ENCODE data around the gene COL24A1.

Gene COL24A1

GRCh38 chr1:86069757-86070145, 86.8 kb downstream of the COL24A1 start:
- no peak for DNase-seq

GRCh38 chr1:86068841-86069756, 87.5 kb downstream of the COL24A1 start:
- DNase-seq: no peak

GRCh38 chr1:86068271-86068721, 88.3 kb downstream of the COL24A1 start:
- DNase-seq: no peak

- DNase-seq: no peak
Observed at GRCh38 chr1:86067626-86068025, 88.9 kb downstream of the COL24A1 start.

GRCh38 chr1:86064899-86065298, 91.7 kb downstream of the COL24A1 start:
- no peak for DNase-seq

- DNase-seq: no peak
Observed at GRCh38 chr1:86063721-86064120, 92.9 kb downstream of the COL24A1 start.

- no peak for DNase-seq
Observed at GRCh38 chr1:86062453-86062852, 94.1 kb downstream of the COL24A1 start.

GRCh38 chr1:86061551-86061990, 95.0 kb downstream of the COL24A1 start:
- DNase-seq: no peak

- DNase-seq: no peak
Observed at GRCh38 chr1:86054396-86054795, 102.2 kb downstream of the COL24A1 start.

GRCh38 chr1:86052948-86053698, 103.4 kb downstream of the COL24A1 start:
- no peak for DNase-seq

- no peak for DNase-seq
Observed at GRCh38 chr1:86035101-86035500, 121.5 kb downstream of the COL24A1 start.

- no peak for DNase-seq
Observed at GRCh38 chr1:86030180-86030579, 126.4 kb downstream of the COL24A1 start.

GRCh38 chr1:86018283-86018923, 138.2 kb downstream of the COL24A1 start:
- DNase-seq: peak; percentile 11

- no peak for DNase-seq
Observed at GRCh38 chr1:86016076-86016759, 140.4 kb downstream of the COL24A1 start.

GRCh38 chr1:86015375-86015774, 141.2 kb downstream of the COL24A1 start:
- no peak for DNase-seq

- no peak for DNase-seq
Observed at GRCh38 chr1:86000601-86001000, 156.0 kb downstream of the COL24A1 start.

- no peak for DNase-seq
Observed at GRCh38 chr1:85998105-85998855, 158.3 kb downstream of the COL24A1 start.

- peak; percentile 2 for DNase-seq
Observed at GRCh38 chr1:85992791-85993190, 163.8 kb downstream of the COL24A1 start.

GRCh38 chr1:85991261-85991660, 165.3 kb downstream of the COL24A1 start:
- DNase-seq: no peak

- DNase-seq: no peak
Observed at GRCh38 chr1:85984636-85985035, 171.9 kb downstream of the COL24A1 start.

GRCh38 chr1:85983316-85983715, 173.3 kb downstream of the COL24A1 start:
- no peak for DNase-seq

Measured in kidney glomerular epithelial cell (primary cell).